Uterus (tissue), 4 donors: ENCODE data around the gene KCNJ18. TPM values are rescaled to one million over a fixed set of nuclear protein-coding genes. Genes with fewer than 3 reads are reported as not detected.
"Not testable (repeated sequence)": the region's sequence is repeated elsewhere in the genome, so short reads cannot be mapped to it uniquely, and the experiment has no call there.

Experiments used
- DNase-seq, 2 donors: peaks; one replicate each; pipeline ENCODE4 v3.0.0-alpha.2; 2019 to 2020
- H3K27ac ChIP-seq, 2 donors: fragments of 200-600 bp; sonication (generic); 1 replicate in 1 of 2; 2 replicates in 1 of 2; pipeline ENCODE4 v1.5.1; 2016 to 2018
- H3K27me3 ChIP-seq, 2 donors: fragments of 200-600 bp; sonication (generic); one replicate each; pipeline ENCODE4 v1.5.1; 2018 to 2019; ENCODE audit warnings: control low read depth in 1 of 2
- H3K36me3 ChIP-seq, 2 donors: fragments of 200-600 bp; sonication (generic); one replicate each; pipeline ENCODE4 v1.5.1; 2019; ENCODE audit warnings: control low read depth in 1 of 2
- H3K4me1 ChIP-seq, 2 donors: fragments of 200-600 bp; sonication (generic); one replicate each; pipeline ENCODE4 v1.5.1; 2018 to 2019; ENCODE audit warnings: control low read depth in 1 of 2
- H3K4me3 ChIP-seq, 2 donors: fragments of 200-600 bp; sonication (generic); 1 replicate in 1 of 2; 2 replicates in 1 of 2; pipeline ENCODE4 v1.5.1; 2018 to 2019; ENCODE audit warnings: mild to moderate bottlenecking in 1 of 2
- H3K9me3 ChIP-seq, 2 donors: fragments of 200-600 bp; sonication (generic); one replicate each; pipeline ENCODE4 v1.5.1; 2019; ENCODE audit warnings: control low read depth in 1 of 2
- CTCF ChIP-seq, 4 experiments: fragments of 200-600 bp in 2 of 4; fragments of 450-650 bp in 2 of 4; sonication (generic) in 2 of 4; IDR thresholded peaks; one replicate each; pipeline ENCODE4 v1.5.1; 2016 to 2019; ENCODE audit warnings: antibody characterized with exemption in 4 of 4, mild to moderate bottlenecking in 2 of 4, moderate library complexity in 1 of 4
- POLR2A ChIP-seq, 2 donors: fragments of 450-650 bp; IDR thresholded peaks; one replicate each; pipeline ENCODE4 v1.6.1; 2016; ENCODE audit warnings: antibody characterized with exemption in 2 of 2, mild to moderate bottlenecking in 1 of 2, moderate library complexity in 1 of 2
- intact Hi-C: fragments of 100-400 bp; cut with DNase I; formaldehyde crosslinking; loops from one replicate; pipeline ENCODE4 v1.15.1; 2023; ENCODE audit warnings: low total_unique reads
- total RNA-seq, 4 donors: library from RNA; depleted of rRNA in 3 of 4; stranded (reverse); fragments of >200 nt in 3 of 4; gene quantifications; one replicate each; pipeline versions ENCODE4 v1.1.0 to v1.2.4, GENCODE V29; 2014 to 2023
- donor health status: DM: yes; HTN: yes; CAD: no.

Gene KCNJ18
- total RNA-seq, 4 donors from 2014 or later = not detected

GRCh38 chr17:21701090-21701489 is 8.8 kb downstream of the KCNJ18 start:
- DNase-seq, H3K36me3 ChIP-seq, H3K9me3 ChIP-seq, H3K4me3 ChIP-seq, H3K27ac ChIP-seq, H3K4me1 ChIP-seq, intact Hi-C loops, H3K27me3 ChIP-seq: not testable (repeated sequence)

GRCh38 chr17:21702029-21702428 is 9.7 kb downstream of the KCNJ18 start:
- H3K4me1 ChIP-seq, H3K36me3 ChIP-seq, H3K4me3 ChIP-seq, H3K27me3 ChIP-seq, H3K27ac ChIP-seq, DNase-seq, intact Hi-C loops, H3K9me3 ChIP-seq: not testable (repeated sequence)

- H3K27me3 ChIP-seq, H3K4me3 ChIP-seq, H3K27ac ChIP-seq, H3K9me3 ChIP-seq, H3K4me1 ChIP-seq, DNase-seq, H3K36me3 ChIP-seq, intact Hi-C loops: not testable (repeated sequence)
Measured at GRCh38 chr17:21702521-21702920, 10.2 kb downstream of the KCNJ18 start.

GRCh38 chr17:21702940-21703640 is 10.8 kb downstream of the KCNJ18 start:
- intact Hi-C loops, DNase-seq, H3K4me3 ChIP-seq, H3K4me1 ChIP-seq, H3K36me3 ChIP-seq, H3K27me3 ChIP-seq, H3K27ac ChIP-seq, H3K9me3 ChIP-seq: not testable (repeated sequence)

GRCh38 chr17:21703891-21704872 is 11.9 kb downstream of the KCNJ18 start:
- H3K36me3 ChIP-seq, H3K4me3 ChIP-seq, H3K27ac ChIP-seq, H3K9me3 ChIP-seq, intact Hi-C loops, H3K4me1 ChIP-seq, DNase-seq, H3K27me3 ChIP-seq: not testable (repeated sequence)

- Histone ChIP-seq H3K4me1 (no peaks in the 10 kb centered on the region), H3K4me3 (no peak overlapping the region), H3K9me3 (no peaks in the 10 kb centered on the region), H3K27me3 (no peaks in the 10 kb centered on the region), H3K27ac (no peak overlapping the region), H3K36me3 (no peaks in the 10 kb centered on the region)
- no peak for DNase-seq
- intact Hi-C loops = no loop called here
- TF ChIP-seq CTCF (IDR thresholded peaks at IDR 0.05) (no peak), POLR2A (IDR thresholded peaks at IDR 0.05) (no peak)
Measured at GRCh38 chr17:21705021-21705601, 12.8 kb downstream of the KCNJ18 start.

GRCh38 chr17:21705746-21706145 is 13.4 kb downstream of the KCNJ18 start:
- intact Hi-C loops, H3K27ac ChIP-seq, H3K4me3 ChIP-seq: not testable (repeated sequence)

GRCh38 chr17:21706546-21706945 is 14.2 kb downstream of the KCNJ18 start:
- H3K36me3 ChIP-seq, H3K27me3 ChIP-seq, intact Hi-C loops, DNase-seq, H3K4me3 ChIP-seq, H3K4me1 ChIP-seq, H3K27ac ChIP-seq, H3K9me3 ChIP-seq: not testable (repeated sequence)

More at GRCh38 chr17:21705746-21706145, 13.4 kb downstream of the KCNJ18 start:
- not testable (repeated sequence) for H3K4me1 ChIP-seq, H3K27me3 ChIP-seq, DNase-seq, H3K36me3 ChIP-seq, H3K9me3 ChIP-seq

- H3K27ac ChIP-seq, H3K27me3 ChIP-seq, DNase-seq, H3K9me3 ChIP-seq, H3K36me3 ChIP-seq, H3K4me3 ChIP-seq, intact Hi-C loops, H3K4me1 ChIP-seq: not testable (repeated sequence)
Measured at GRCh38 chr17:21707131-21707530, 14.8 kb downstream of the KCNJ18 start.

GRCh38 chr17:21707711-21708611 is 15.6 kb downstream of the KCNJ18 start:
- intact Hi-C loops, H3K9me3 ChIP-seq: not testable (repeated sequence)

More at GRCh38 chr17:21707711-21708611, 15.6 kb downstream of the KCNJ18 start:
- not testable (repeated sequence) for H3K4me3 ChIP-seq, H3K27me3 ChIP-seq, H3K27ac ChIP-seq, H3K4me1 ChIP-seq, DNase-seq, H3K36me3 ChIP-seq
